Measurements from ENCODE around the gene LEMD2.

Gene LEMD2

DNA sequence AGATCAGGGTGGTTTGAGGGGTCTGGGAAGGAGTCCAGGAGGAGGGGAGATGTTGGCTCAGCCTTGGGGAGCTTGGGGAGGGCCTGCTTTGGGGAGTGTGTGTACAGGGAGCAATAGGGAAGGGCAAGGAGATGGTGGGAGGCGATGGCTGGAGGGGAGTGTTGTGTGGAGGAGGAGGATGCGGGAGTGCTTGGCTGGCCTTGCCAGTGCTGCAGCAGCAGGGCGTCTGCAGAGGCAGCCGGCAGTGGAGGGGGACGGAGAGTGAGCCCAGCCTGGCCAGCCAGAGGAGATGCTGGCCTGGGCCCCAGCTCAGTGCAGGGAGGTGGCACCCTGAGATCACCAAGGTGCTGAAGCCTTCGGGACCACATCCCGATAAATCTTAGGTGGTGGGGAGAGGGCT is 46.1 kb downstream of the LEMD2 start:
- Histone ChIP-seq H3K4me2 (ENCODE audit: low read length) (no peak overlapping the region), H3K9me2 (ENCODE audit: low read depth, low read length) (no peaks in the 10 kb centered on the region), H4K20me1 (ENCODE audit: insufficient read depth, low read length) (no peaks in the 10 kb centered on the region), H3K36me3 (ENCODE audit: insufficient read depth, low read length) (no peaks in the 10 kb centered on the region), H3K27ac (ENCODE audit: low read depth, low read length, poor library complexity, severe bottlenecking) (no peak overlapping the region), H3K9me3 (ENCODE audit: low read length) (no peaks in the 10 kb centered on the region), H3K27me3 (ENCODE audit: insufficient read depth, low read length) (peaks cover 6% of the 10 kb centered on the region; the same call in 1 of the 2 replicates), H3K9ac (ENCODE audit: low read length) (no peak overlapping the region), H2AFZ (ENCODE audit: low read length) (no peak overlapping the region), H3K4me3 (ENCODE audit: low read depth, low read length, poor library complexity, severe bottlenecking) (no peak overlapping the region), H3K4me1 (ENCODE audit: insufficient read depth, low read length, severe bottlenecking) (no peaks in the 10 kb centered on the region), H3K79me2 (ENCODE audit: insufficient read depth, low read length) (no peaks in the 10 kb centered on the region), H3F3A (ENCODE audit: insufficient read depth, low read length) (no peaks in the 10 kb centered on the region)
- no peak for TF ChIP-seq EZH2 (IDR thresholded peaks at IDR 0.05; ENCODE audit: borderline replicate concordance, low read length)
- TF ChIP-seq, protein P1, sequence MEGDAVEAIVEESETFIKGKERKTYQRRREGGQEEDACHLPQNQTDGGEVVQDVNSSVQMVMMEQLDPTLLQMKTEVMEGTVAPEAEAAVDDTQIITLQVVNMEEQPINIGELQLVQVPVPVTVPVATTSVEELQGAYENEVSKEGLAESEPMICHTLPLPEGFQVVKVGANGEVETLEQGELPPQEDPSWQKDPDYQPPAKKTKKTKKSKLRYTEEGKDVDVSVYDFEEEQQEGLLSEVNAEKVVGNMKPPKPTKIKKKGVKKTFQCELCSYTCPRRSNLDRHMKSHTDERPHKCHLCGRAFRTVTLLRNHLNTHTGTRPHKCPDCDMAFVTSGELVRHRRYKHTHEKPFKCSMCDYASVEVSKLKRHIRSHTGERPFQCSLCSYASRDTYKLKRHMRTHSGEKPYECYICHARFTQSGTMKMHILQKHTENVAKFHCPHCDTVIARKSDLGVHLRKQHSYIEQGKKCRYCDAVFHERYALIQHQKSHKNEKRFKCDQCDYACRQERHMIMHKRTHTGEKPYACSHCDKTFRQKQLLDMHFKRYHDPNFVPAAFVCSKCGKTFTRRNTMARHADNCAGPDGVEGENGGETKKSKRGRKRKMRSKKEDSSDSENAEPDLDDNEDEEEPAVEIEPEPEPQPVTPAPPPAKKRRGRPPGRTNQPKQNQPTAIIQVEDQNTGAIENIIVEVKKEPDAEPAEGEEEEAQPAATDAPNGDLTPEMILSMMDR (IDR thresholded peaks at IDR 0.05; ENCODE audit: low read length), result no peak

DNA sequence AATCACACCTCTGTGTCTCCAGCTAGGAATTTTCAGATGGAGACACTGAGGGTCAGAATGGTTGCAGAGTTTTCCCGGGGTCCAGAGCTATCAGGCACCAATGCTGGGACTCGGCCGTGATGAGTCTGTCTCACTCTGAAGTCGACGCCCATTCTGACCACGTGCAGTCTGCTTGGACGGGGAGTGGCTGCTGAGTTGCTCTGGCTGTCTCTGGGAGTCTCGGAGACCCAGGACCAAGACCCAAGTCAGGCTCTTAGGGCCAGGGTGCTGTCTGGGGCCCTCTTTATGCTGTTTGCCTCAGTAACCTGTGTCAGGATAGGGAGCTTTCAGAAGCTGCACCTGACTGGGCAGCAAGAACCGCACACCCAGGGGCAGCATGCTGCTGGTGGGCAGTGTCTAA is 46.8 kb downstream of the LEMD2 start:
- no peaks in the 10 kb centered on the region for H3K36me3 ChIP-seq (ENCODE audit: insufficient read depth, low read length)
- no peak overlapping the region for H2AFZ ChIP-seq (ENCODE audit: low read length)
- H3K9me2 ChIP-seq (ENCODE audit: low read depth, low read length), result no peaks in the 10 kb centered on the region
- H3K4me1 ChIP-seq (ENCODE audit: insufficient read depth, low read length, severe bottlenecking), result no peaks in the 10 kb centered on the region
- TF ChIP-seq, protein P1 (IDR thresholded peaks at IDR 0.05; ENCODE audit: low read length), result no peak
- no peak for TF ChIP-seq EZH2 (IDR thresholded peaks at IDR 0.05; ENCODE audit: borderline replicate concordance, low read length)
- H3K27me3 ChIP-seq (ENCODE audit: insufficient read depth, low read length), result no peaks in the 10 kb centered on the region
- H3K9me3 ChIP-seq (ENCODE audit: low read length), result no peaks in the 10 kb centered on the region
- H3K4me2 ChIP-seq (ENCODE audit: low read length), result no peak overlapping the region
- H4K20me1 ChIP-seq (ENCODE audit: insufficient read depth, low read length), result no peaks in the 10 kb centered on the region
- H3K79me2 ChIP-seq (ENCODE audit: insufficient read depth, low read length), result no peaks in the 10 kb centered on the region
- no peak overlapping the region for H3K27ac ChIP-seq (ENCODE audit: low read depth, low read length, poor library complexity, severe bottlenecking)
- no peak overlapping the region for H3K4me3 ChIP-seq (ENCODE audit: low read depth, low read length, poor library complexity, severe bottlenecking)
- no peak overlapping the region for H3K9ac ChIP-seq (ENCODE audit: low read length)
- H3F3A ChIP-seq (ENCODE audit: insufficient read depth, low read length), result no peaks in the 10 kb centered on the region

DNA sequence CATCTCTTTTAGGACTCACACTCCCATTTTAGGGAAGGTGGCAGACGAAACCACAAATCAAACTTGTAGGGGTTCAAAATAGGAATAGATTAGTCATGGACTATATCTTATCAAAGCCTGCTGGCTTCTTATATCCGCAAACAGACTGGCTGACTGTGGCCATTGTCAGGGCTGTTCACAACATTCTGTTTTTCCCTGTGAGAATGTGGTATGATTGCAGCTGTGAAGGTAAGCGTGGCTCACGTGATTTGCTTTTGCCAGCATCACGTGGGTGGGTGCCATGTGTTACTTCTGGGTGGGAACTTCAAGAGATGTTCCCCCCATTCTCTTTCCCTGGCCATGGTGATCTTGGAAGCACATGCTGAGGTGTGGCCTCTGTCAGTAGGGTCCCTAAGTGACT is 48.1 kb downstream of the LEMD2 start:
- H3F3A ChIP-seq (ENCODE audit: insufficient read depth, low read length), result no peaks in the 10 kb centered on the region
- no peaks in the 10 kb centered on the region for H3K9me3 ChIP-seq (ENCODE audit: low read length)
- H3K36me3 ChIP-seq (ENCODE audit: insufficient read depth, low read length), result no peaks in the 10 kb centered on the region
- no peaks in the 10 kb centered on the region for H3K4me1 ChIP-seq (ENCODE audit: insufficient read depth, low read length, severe bottlenecking)
- no peaks in the 10 kb centered on the region for H3K9me2 ChIP-seq (ENCODE audit: low read depth, low read length)
- H4K20me1 ChIP-seq (ENCODE audit: insufficient read depth, low read length), result no peaks in the 10 kb centered on the region
- no peak overlapping the region for H2AFZ ChIP-seq (ENCODE audit: low read length)
- no peaks in the 10 kb centered on the region for H3K27me3 ChIP-seq (ENCODE audit: insufficient read depth, low read length)
- H3K9ac ChIP-seq (ENCODE audit: low read length), result no peak overlapping the region
- H3K27ac ChIP-seq (ENCODE audit: low read depth, low read length, poor library complexity, severe bottlenecking), result no peak overlapping the region
- no peak overlapping the region for H3K4me2 ChIP-seq (ENCODE audit: low read length)
- H3K4me3 ChIP-seq (ENCODE audit: low read depth, low read length, poor library complexity, severe bottlenecking), result no peak overlapping the region
- no peaks in the 10 kb centered on the region for H3K79me2 ChIP-seq (ENCODE audit: insufficient read depth, low read length)
- TF ChIP-seq, protein P1 (IDR thresholded peaks at IDR 0.05; ENCODE audit: low read length), result no peak

Measured in OCI-LY1 (cell line).